HG02571 (cell line): ENCODE measurements around the gene PPP1R1C.
A peak's percentile ranks its signal among the peaks of the same experiment; 100 is the strongest.

Experiments
- ATAC-seq: cut with Tn5 transposase; IDR thresholded peaks from one replicate; pipeline ENCODE4 v1.9.1; 2021; ENCODE audit warnings: mild to moderate bottlenecking, moderate library complexity; ENCODE audit not compliant: unreplicated experiment

Gene PPP1R1C

DNA sequence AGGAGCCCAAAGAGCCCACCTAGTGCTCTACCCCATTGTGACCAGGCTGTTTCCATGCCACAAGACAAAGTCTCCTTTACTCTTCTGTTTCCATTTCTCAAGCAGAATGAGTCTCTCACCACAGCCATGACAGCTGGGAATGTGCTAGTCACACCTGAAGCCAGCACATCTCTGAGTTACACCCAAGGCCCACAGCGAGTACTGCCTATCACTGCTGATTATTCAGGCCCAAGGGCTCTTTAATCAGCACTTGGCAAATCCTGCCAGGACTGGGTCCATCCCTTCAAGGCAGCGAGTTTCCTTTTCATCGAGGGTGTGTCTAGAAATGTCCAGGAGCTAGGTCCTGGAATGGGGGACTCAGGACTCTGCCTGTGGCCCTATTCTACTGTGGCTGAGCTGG is 14.6 kb upstream of the PPP1R1C start:
- no peak for ATAC-seq

DNA sequence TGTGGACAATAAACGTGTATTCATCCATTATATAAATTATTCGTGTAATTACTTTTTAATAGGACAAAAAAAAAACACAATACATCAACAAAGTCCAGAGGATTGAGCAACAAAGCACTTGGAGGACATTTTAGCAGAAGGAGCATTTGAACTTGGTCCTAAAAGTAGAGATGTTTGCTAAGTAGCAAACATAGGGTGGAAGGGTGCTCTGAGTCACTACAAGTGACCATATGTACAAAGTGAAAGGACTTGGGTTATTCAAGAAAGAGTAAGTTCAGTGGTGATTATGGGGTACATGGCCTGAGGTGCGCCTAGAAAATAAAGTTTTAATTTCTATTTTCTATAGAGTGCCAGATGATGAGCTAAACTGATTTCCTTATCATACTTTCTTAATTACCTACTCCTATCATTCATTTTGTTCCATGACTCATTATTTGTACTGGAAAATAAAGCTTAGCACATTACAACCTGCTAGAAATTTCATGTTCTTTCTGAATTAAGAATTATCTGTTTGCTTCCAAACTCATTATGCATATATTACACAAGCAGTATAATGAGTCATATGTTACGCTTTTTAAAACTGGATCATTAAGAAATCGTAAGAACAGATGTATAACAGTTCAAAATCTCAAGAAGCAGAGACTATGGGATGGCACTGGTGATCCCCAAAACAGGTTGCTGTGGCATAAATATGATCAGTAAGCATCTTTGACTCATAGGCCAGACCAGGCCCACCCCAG is 13.1 kb upstream of the PPP1R1C start:
- no peak for ATAC-seq

DNA sequence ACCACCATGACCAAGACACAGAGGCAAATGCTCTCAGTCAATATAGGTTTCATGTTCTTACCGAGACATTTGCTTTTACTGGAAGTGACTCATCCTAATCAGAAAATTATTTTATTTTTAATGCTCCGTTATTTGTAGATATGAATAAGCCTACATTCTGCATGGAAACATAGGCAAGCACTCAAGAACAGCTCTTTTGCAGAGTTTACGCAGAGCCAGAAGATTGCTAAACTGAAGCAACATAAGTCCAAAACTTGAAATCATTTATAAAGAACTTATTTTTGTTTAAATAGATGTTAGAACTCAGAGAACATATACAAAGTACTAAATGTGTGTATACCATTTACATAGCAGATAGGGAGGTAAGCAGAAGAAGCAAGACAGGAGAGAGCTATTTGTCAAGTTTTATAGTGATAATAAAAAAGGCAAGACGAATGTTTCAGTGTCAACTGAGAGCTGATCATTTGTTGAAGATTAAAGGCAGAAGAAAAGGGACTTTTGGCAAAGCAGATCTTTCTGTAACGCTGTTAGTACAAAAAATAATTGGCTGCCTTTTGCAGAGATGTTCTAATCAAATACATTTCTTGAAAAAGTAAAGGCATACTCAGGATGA is 12.4 kb upstream of the PPP1R1C start:
- ATAC-seq = no peak

DNA sequence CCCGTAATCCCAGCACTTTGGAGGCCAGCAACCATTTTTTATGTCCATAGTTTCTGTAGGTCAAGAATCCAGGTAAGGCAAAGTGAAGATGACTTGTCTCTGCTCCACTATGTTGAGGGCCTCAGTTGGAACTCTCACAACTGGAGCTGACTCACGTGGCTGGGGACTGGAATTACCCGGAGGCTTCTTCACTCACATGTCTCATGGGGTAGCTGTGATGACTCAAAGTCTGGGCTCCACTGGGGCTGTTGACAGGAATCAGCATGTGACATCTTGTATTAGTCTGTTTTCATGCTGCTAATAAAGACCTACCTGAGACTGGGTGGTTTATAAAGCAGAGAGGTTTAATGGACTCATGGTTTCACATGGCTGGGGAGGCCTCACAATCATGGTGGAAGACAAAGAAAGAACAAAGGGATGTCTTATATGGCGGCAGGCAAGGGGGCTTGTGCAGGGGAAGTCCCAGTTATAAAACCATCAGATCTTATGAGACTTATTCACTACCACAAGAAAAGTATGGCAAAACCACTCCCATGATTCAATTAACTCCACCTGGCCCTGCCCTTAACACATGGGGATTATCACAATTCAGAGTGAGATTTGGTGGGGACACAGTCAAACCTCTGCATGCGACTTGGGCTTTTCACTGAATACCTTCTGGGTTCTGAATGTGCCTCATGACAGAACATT is 7.8 kb upstream of the PPP1R1C start:
- peak; percentile 72 for ATAC-seq

DNA sequence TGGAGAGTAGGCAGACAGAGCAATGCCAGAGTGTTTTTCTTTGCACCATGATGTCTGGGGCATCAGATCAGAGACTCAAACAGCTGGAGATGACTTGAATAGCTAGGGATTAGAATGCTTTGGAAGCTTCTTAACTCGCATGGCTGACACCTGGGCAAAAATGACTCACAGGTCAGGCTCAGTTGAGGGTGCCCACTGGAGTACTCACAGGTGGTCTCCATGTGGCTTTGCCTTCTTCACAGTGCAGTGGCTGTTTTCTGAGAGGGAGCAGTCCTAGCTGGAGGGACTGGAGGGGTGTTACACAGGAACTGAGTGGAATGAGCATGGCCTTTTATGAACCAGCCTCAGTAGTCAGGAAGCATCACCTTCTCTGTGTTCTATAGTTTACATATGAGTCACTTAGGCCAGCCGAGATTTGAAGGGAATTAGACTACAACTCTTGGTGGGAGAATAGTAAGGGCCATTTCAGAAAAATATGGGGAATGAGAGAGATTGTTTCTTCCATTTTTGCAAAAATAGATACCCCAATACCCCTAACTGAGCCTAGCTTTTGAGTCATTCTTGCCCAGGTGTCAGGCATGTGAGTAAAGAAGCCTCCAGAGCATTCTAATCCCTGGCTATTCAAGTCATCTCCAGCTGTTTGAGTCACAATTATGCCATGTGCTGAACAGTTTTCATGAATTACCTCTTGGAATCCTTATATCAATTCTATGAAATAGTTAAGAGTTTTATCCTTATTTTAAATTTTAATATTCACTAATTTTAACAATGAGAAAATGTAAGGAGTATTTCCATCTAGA is 7.1 kb upstream of the PPP1R1C start:
- ATAC-seq = no peak

DNA sequence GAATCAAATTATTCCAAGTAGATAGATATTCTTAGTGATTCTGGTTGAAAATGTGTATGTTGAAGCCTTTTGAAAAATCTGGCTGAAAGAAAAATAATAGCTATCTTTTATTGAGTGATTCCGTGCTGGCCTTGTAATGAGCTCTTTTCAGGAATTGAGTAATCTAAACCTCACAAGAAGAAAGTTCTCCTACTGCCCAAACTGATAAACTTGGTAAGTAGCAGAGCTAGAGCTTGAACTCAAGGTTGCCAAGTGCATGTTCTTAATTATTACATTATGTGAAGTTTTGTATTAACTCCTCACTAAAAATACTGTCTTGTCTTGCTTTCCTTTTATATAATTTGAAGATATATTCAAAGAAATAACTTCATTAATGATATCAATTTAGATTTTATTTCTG is 1.6 kb upstream of the PPP1R1C start:
- ATAC-seq = no peak

DNA sequence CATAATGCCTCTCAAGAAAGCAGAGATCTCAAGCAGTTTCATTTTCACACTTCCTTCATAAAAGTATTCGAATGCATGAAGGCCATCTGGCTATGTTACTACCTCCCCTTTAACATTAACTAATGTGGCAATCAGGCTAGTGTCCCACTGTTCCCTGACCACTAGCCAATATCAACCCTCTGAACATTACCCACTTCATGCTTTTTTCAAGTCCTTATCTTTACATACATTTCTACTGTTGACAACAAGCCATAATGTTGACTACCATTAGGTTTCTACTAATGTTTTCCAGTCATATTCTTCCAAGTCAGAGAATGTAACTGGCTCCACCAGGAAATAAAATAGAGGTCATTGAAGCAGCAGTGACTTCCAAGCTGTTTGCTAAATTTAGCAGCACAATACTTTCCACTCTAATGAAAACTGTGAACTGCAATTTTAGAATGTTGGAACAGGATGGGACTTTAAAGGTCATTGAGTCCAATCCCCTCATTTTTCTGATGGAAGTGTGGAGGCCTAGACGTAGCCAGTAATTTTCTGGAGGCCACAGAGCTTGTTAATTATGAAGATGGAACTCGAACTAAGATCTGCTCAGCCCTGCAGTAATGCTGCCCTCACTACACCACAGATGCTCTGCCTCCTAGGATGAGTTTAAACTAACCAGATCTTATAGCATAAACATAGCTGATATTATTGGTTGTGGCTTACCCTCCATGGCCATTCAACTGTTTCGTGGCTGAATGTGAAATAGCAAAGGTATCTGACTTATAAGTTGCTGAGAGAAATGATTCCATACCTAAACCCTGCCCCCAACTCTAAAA is 630 bp upstream of the PPP1R1C start:
- no peak for ATAC-seq

DNA sequence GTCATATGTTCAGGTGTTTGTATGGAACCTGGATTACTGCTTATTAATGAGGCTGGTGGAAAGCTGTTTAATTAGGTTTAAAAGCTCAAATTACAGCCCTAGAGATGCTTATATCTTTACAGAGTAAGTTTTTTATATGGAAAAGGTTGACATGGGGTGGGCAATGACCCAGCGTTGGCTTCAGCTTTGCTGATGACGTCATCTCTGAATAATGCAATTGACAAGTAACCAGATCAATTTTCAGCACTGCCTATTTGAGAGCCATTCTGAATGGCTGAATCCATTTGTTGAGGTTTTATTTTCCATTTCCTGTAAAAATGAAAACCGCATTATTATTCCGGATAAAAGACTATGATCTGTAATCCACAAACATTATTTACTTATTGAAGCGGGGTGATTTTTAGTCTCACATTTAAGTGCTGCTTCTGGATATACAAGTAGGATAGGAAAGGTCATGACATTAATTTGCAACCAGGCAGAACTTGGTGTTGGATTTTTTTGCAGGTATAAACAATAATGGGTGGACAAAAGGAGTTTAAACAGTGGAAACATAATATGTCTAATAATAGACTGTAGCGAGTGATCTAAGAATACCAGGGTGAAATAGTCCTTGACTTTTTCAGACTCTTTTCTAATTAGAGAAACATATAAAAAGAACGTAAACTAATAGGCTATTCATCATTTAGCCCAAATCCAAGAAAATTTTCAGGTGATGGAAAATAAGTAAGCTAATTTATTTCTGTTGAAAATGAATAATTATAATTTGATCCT is 2.7 kb downstream of the PPP1R1C start:
- ATAC-seq = no peak

DNA sequence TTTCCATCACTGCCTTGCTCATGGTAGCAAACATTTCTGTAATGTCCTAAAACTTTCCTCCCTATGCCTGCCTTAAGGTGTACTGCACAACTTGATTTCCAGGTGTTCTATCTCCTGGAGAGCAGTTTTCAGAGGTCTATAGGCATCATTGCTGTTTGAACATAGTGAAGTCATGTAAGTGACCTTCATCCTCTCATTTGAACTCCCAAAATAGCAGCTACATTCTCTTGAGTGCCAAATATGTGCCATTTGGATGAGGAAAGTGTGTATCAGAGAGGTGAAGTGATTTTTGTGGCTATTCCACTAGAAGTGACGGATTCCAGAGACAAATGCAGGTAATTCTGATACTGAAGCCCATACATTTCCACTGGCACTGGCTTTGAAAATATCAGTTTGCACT is 3.4 kb downstream of the PPP1R1C start:
- ATAC-seq = no peak

DNA sequence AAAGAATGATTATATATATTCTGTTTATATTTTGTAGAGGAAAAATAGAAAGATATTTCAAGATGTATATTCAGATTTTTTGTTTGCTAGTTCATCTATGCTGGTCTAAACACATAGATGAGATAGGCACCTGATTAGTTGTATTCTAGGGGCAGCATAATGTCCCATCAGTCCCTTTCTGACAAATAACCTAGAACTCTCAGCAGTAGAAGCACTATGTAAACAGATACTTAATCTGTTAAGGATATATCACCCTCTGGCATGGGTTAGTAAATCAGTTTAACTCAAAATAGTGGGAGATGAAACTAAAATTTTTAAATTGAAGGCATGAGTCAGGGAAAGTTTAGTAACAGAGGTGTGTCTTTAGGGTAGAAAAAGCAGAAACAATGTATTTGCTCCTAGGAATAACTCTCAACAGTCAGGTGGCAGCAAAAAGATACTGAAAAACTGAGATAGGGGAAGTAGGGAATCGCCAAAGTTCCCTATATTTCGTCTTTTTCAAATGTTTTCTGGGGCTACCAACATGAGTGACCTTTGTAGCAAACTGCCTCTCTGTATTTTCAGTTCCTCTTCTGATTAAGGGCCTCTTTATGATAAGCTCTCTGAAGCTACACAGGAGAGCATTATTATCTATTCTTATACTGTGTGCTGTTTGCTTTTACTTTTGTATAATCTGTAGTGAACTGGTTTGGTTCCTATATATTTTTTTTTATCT is 5.7 kb downstream of the PPP1R1C start:
- ATAC-seq = peak; percentile 96

DNA sequence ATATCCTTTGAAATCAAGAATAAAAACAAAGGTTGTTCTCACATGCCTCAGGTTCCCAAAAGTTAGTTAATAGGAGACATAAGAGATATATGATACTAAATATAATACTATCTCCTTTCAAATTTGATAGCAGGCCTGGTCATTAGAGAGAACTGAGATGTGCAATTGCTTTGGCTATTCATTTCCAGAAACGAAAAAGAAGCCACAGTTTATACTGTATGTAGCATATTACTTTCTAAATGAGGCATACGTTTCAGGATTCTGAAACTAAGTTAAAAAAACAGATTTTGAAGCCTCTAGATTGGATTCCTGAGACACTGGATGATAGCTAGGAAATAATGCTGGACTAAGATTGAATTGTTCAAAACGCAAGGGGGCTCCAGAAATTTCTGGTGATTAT is 7.1 kb downstream of the PPP1R1C start:
- ATAC-seq = peak; percentile 78

DNA sequence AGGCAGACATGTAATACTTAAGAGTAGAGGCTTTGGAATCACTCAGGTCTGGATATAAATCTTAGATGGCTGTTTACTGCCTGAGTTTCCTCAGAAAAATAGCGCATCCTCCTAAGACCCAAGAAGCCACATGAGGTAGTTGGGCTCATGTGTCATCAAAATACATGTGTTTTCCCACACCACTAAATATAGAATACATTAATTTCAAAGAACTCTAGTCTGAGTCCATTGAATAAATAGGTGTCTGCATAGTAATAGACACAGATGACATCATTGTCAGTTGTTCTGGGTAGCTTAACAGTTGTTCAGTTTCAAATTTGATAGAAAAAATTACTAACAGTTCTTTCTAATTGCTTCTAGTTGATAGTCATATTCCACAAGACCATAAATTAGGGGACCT is 9.6 kb downstream of the PPP1R1C start:
- no peak for ATAC-seq

DNA sequence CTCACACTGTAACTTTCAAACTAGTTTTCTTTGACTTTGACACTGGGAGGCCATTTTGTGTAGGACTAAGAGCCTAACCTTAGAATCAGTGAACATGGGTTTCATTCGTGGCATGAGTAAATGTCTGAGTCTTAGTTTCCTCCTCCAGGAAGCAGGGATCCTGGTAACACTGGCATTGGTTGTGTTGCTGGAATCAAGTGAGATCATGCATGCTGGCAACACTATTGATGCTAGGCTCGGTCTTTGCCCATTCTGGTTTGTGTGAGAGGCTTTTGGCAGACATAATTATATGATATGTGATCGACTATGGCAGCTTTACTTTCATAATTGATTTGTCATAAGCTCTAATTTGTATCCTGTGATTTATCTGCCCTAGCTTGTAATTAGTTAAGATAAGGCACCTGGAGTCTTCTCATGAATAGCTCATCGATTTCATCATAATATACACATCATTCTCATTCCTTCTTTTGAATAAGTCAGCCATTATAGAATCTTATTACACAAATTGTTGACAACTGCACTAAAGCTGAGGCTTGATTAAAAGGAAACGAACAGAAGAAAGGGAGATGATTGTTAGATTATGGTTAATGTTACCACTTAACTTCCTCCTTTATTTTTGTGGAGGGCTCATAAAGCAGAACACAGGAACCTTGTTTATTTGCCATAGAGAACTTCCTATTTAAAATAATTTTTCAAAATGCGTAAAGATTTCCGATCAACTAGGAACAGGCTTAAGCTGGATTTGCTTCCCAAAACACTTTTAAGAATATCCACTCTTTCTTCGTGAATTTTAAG is 12.6 kb downstream of the PPP1R1C start:
- ATAC-seq = no peak

DNA sequence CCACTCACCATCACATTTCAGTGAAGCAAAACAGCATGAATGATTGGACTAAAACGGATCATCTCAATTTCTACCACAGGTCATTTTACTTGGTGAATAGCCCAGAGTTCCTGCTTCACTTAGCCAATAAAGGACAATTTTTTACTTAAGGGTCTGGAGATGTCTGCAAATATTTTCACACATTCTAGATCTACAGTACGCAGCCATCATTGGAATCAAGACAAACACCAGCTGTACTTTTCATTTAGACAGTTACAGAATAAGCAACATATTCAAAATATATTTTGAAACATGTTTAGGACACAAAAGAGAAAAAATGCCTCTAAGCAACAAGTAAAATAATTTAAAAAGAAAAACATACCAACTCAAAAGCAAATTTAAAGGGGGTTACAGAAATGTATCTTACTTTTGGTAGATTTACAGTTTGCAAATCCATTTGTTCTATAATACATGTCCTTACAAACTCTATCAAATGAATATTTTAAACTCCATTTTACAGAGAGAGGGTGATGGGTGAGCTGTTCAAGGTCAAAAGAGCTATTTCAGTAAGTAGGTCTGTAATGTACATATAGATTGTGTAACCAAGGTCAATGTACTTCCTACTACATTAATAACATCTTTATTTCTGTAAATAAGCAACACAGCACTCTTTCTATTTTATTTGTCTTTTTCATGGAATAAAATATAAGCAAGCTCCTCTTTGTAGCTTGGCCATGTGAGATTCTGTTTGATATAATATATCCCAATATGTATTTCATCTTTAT is 13.4 kb downstream of the PPP1R1C start:
- ATAC-seq = no peak

DNA sequence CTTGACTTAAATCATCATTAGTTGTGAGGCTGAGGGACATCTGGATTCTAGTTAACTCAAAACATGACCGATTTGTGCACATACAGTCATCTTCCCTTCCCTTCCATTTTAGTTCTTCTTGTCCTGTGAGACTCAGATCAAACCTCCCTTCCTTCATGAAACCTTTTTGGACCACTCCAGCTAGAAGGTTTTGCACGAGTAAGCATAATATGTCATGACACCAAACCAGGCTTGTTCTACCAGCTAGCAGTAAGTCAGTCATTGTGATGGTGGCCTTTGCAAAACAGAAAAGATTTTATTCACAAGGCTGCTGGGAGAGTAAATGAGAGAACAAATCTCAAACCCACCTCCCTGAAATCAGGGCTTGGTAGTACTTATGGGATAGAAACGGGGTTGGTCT is 14.3 kb downstream of the PPP1R1C start:
- ATAC-seq = no peak

DNA sequence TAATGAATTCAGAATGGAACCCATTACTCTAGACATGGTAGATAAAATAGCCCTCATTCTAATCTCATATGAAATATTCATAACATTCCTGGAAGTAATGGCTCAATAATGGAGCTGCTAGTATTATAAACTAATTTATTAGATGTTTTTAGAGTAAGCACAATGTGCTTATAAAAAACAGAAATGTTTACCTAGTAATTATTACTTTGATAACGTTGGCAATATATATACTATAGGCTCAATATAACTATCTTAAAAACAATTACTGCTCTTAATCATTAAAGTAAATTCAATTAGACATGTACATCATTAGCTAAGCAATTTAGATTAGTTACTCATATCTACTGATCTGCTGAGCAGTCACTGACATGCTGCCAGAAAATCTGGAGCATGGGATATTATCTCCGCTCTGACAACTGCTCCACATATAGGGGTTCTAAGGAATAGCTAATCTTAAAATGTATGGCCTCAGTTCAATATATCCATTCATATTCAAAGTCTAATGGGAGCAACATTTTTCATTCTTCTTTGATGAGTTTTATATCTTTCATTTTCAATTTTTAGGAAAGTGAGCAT is 19.4 kb downstream of the PPP1R1C start:
- no peak for ATAC-seq

DNA sequence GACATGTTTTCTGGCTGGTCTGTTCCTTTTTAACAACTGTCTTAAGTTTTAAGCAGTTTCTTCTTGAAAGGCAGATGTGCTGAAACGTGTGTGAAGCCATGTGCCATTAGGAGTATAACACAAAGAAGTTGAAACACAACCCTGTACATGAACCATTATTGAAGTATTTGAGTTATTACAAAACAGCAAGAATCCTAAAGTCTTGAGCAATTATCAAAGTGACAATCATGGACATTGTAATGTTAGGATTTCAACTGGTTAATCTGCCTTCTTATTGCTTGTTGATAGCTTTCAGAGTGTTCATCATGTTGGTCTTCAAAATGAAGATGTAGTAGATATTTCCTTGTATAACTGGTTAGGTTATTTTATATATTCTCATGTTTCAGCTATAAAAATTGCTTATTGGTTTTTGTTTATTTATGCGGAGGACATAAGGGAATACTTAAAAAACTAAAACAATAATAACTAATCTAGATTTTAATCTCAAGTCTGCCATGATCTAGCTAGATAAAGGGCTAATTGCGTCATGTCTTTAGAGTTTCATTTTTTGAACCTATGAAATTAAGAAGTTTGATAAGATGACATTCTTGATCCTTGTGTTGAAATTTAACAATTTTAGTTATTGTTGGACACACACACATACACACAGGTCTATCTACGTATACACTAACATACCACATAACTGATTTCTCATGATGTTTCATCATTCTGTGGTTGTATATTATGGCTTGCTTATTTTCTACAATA is 21.1 kb downstream of the PPP1R1C start:
- ATAC-seq = no peak
